ENCODE data around the gene SIGLEC7.

SIGLEC7 gene

GRCh38 chr19:51099047-51099382 lies 43.1 kb upstream of the SIGLEC7 start:
- Histone ChIP-seq H3K4me3 (ENCODE audit: low read depth, low read length) (no peak overlapping the region), H3K27me3 (ENCODE audit: insufficient read depth, low read length) (no peaks in the 10 kb centered on the region), H3K79me1 (ENCODE audit: low read length) (no peaks in the 10 kb centered on the region), H3K9me3 (ENCODE audit: insufficient read depth, low read depth, low read length) (peaks cover 3% of the 10 kb centered on the region), H4K12ac (ENCODE audit: low read depth, low read length) (no peak overlapping the region), H3K23ac (ENCODE audit: low read length) (no peak overlapping the region), H3K18ac (ENCODE audit: low read length) (no peak overlapping the region), H3K4me2 (ENCODE audit: low read length) (no peak overlapping the region), H3K9ac (ENCODE audit: low read length) (no peak overlapping the region), H2BK5ac (ENCODE audit: low read depth, low read length, poor library complexity) (no peak overlapping the region), H3K4me1 (ENCODE audit: control insufficient read depth in 1 of 2, insufficient read depth in 2 of 2, low read length in 2 of 2) (no peaks in the 10 kb centered on the region), H4K91ac (ENCODE audit: low read depth, low read length) (no peak overlapping the region), H3K27ac (ENCODE audit: low read depth, low read length) (no peak overlapping the region), H3K36me3 (ENCODE audit: control insufficient read depth in 1 of 2, insufficient read depth in 2 of 2, low read length in 2 of 2) (peaks cover 24% of the 10 kb centered on the region in 2 experiments), H3K79me2 (ENCODE audit: control insufficient read depth, insufficient read depth, low read length, poor library complexity) (no peaks in the 10 kb centered on the region), H3K14ac (ENCODE audit: low read length) (no peak overlapping the region), H2AK5ac (ENCODE audit: low read length) (no peak overlapping the region), H2AFZ (ENCODE audit: insufficient read depth, low read length, poor library complexity) (no peak overlapping the region), H4K8ac (ENCODE audit: low read depth, low read length) (no peak overlapping the region), H2BK12ac (ENCODE audit: low read length) (no peak overlapping the region), H2BK120ac (ENCODE audit: insufficient read depth, low read length, poor library complexity) (no peak overlapping the region), H3K4ac (ENCODE audit: low read depth, low read length) (no peak overlapping the region)
- no CpG with 5 or more reads among the region's 22 CpGs for WGBS (ENCODE audit: extremely low coverage, insufficient coverage, insufficient read length)
- DNase-seq: no peak

- Histone ChIP-seq H4K91ac (ENCODE audit: low read depth, low read length) (no peak overlapping the region), H3K36me3 (ENCODE audit: control insufficient read depth in 1 of 2, insufficient read depth in 2 of 2, low read length in 2 of 2) (peaks cover 27 to 32% of the 10 kb centered on the region in 2 experiments), H3K27me3 (ENCODE audit: insufficient read depth, low read length) (no peaks in the 10 kb centered on the region), H3K4me3 (ENCODE audit: low read depth, low read length) (no peak overlapping the region), H3K18ac (ENCODE audit: low read length) (no peak overlapping the region), H2AK5ac (ENCODE audit: low read length) (no peak overlapping the region), H2BK120ac (ENCODE audit: insufficient read depth, low read length, poor library complexity) (no peak overlapping the region), H3K9ac (ENCODE audit: low read length) (no peak overlapping the region), H3K23ac (ENCODE audit: low read length) (no peak overlapping the region), H3K4me2 (ENCODE audit: low read length) (no peak overlapping the region), H4K8ac (ENCODE audit: low read depth, low read length) (no peak overlapping the region), H3K79me1 (ENCODE audit: low read length) (no peaks in the 10 kb centered on the region), H2AFZ (ENCODE audit: insufficient read depth, low read length, poor library complexity) (no peak overlapping the region), H3K14ac (ENCODE audit: low read length) (no peak overlapping the region), H3K4me1 (ENCODE audit: control insufficient read depth in 1 of 2, insufficient read depth in 2 of 2, low read length in 2 of 2) (no peaks in the 10 kb centered on the region), H3K79me2 (ENCODE audit: control insufficient read depth, insufficient read depth, low read length, poor library complexity) (no peaks in the 10 kb centered on the region), H2BK12ac (ENCODE audit: low read length) (no peak overlapping the region), H3K27ac (ENCODE audit: low read depth, low read length) (no peak overlapping the region), H4K12ac (ENCODE audit: low read depth, low read length) (no peak overlapping the region), H2BK5ac (ENCODE audit: low read depth, low read length, poor library complexity) (no peak overlapping the region), H3K4ac (ENCODE audit: low read depth, low read length) (no peak overlapping the region), H3K9me3 (ENCODE audit: insufficient read depth, low read depth, low read length) (peaks cover 3% of the 10 kb centered on the region)
- DNase-seq: no peak
- no CpG with 5 or more reads among the region's 3 CpGs for WGBS (ENCODE audit: extremely low coverage, insufficient coverage, insufficient read length)
These were observed 41.5 kb upstream of the SIGLEC7 start for GRCh38 chr19:51100601-51101000.

GRCh38 chr19:51101171-51101865 lies 40.8 kb upstream of the SIGLEC7 start:
- Histone ChIP-seq H3K4ac (ENCODE audit: low read depth, low read length) (no peak overlapping the region), H2BK12ac (ENCODE audit: low read length) (no peak overlapping the region), H4K8ac (ENCODE audit: low read depth, low read length) (no peak overlapping the region), H3K79me2 (ENCODE audit: control insufficient read depth, insufficient read depth, low read length, poor library complexity) (no peaks in the 10 kb centered on the region), H3K4me3 (ENCODE audit: low read depth, low read length) (no peak overlapping the region), H3K27me3 (ENCODE audit: insufficient read depth, low read length) (no peaks in the 10 kb centered on the region), H3K23ac (ENCODE audit: low read length) (no peak overlapping the region), H3K36me3 (ENCODE audit: control insufficient read depth in 1 of 2, insufficient read depth in 2 of 2, low read length in 2 of 2) (peaks cover 31 to 32% of the 10 kb centered on the region in 2 experiments), H4K91ac (ENCODE audit: low read depth, low read length) (no peak overlapping the region), H3K9me3 (ENCODE audit: insufficient read depth, low read depth, low read length) (peaks cover 5% of the 10 kb centered on the region), H2BK120ac (ENCODE audit: insufficient read depth, low read length, poor library complexity) (no peak overlapping the region), H3K4me1 (ENCODE audit: control insufficient read depth in 1 of 2, insufficient read depth in 2 of 2, low read length in 2 of 2) (no peaks in the 10 kb centered on the region), H3K18ac (ENCODE audit: low read length) (no peak overlapping the region), H3K79me1 (ENCODE audit: low read length) (no peaks in the 10 kb centered on the region), H3K14ac (ENCODE audit: low read length) (no peak overlapping the region), H3K4me2 (ENCODE audit: low read length) (no peak overlapping the region), H3K27ac (ENCODE audit: low read depth, low read length) (no peak overlapping the region), H2AK5ac (ENCODE audit: low read length) (no peak overlapping the region), H2AFZ (ENCODE audit: insufficient read depth, low read length, poor library complexity) (no peak overlapping the region), H4K12ac (ENCODE audit: low read depth, low read length) (no peak overlapping the region), H3K9ac (ENCODE audit: low read length) (no peak overlapping the region), H2BK5ac (ENCODE audit: low read depth, low read length, poor library complexity) (no peak overlapping the region)
- WGBS (ENCODE audit: extremely low coverage, insufficient coverage, insufficient read length): no CpG with 5 or more reads among the region's 5 CpGs
- no peak for DNase-seq

DNA sequence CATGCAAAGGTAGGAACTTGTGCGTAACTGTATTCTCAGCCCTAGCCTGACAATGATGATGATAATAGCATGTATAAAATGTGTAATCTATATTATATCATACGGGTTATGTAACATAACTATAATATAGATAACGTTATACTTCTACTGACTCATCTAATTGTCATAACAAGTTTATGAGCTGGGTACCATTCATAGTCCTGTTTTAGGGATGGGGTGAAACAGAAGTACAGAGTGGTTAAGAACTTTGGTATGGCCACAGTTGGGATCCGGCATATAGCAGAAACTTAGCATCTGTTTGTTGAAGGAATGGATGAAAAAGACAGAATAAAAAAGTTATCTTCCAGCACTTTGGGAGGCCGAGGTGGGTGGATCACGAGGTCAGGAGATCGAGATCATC lies 39.1 kb upstream of the SIGLEC7 start:
- H3K23ac ChIP-seq (ENCODE audit: low read length): no peak overlapping the region
- H2BK5ac ChIP-seq (ENCODE audit: low read depth, low read length, poor library complexity): no peak overlapping the region
- no peak overlapping the region for H3K4me2 ChIP-seq (ENCODE audit: low read length)
- DNase-seq: no peak
- H3K79me1 ChIP-seq (ENCODE audit: low read length): peaks cover under 1% of the 10 kb centered on the region
- H3K4me1 ChIP-seq (ENCODE audit: control insufficient read depth in 1 of 2, insufficient read depth in 2 of 2, low read length in 2 of 2): peaks cover 3 to 6% of the 10 kb centered on the region in 2 experiments
- H2AK5ac ChIP-seq (ENCODE audit: low read length): no peak overlapping the region
- H2BK12ac ChIP-seq (ENCODE audit: low read length): no peak overlapping the region
- no peak overlapping the region for H3K27ac ChIP-seq (ENCODE audit: low read depth, low read length)
- no peaks in the 10 kb centered on the region for H3K79me2 ChIP-seq (ENCODE audit: control insufficient read depth, insufficient read depth, low read length, poor library complexity)
- no peak overlapping the region for H2AFZ ChIP-seq (ENCODE audit: insufficient read depth, low read length, poor library complexity)
- H2BK120ac ChIP-seq (ENCODE audit: insufficient read depth, low read length, poor library complexity): no peak overlapping the region
- H4K8ac ChIP-seq (ENCODE audit: low read depth, low read length): no peak overlapping the region
- no peak overlapping the region for H4K12ac ChIP-seq (ENCODE audit: low read depth, low read length)
- H3K4ac ChIP-seq (ENCODE audit: low read depth, low read length): no peak overlapping the region
- no peak overlapping the region for H3K9ac ChIP-seq (ENCODE audit: low read length)
- H3K36me3 ChIP-seq (ENCODE audit: control insufficient read depth in 1 of 2, insufficient read depth in 2 of 2, low read length in 2 of 2): peaks cover 27 to 28% of the 10 kb centered on the region in 2 experiments
- H3K27me3 ChIP-seq (ENCODE audit: insufficient read depth, low read length): no peaks in the 10 kb centered on the region
- no peak overlapping the region for H3K14ac ChIP-seq (ENCODE audit: low read length)
- no peak overlapping the region for H3K4me3 ChIP-seq (ENCODE audit: low read depth, low read length)
- no CpG with 5 or more reads among the region's 7 CpGs for WGBS (ENCODE audit: extremely low coverage, insufficient coverage, insufficient read length)
- peaks cover 5% of the 10 kb centered on the region for H3K9me3 ChIP-seq (ENCODE audit: insufficient read depth, low read depth, low read length)
- H3K18ac ChIP-seq (ENCODE audit: low read length): no peak overlapping the region
- no peak overlapping the region for H4K91ac ChIP-seq (ENCODE audit: low read depth, low read length)
